ENCODE results near the gene ZMYM4. TPM values are rescaled to one million over a fixed set of nuclear protein-coding genes. Genes with fewer than 3 reads are reported as not detected.
"Not testable (repeated sequence)": the region's sequence is repeated elsewhere in the genome, so short reads cannot be mapped to it uniquely, and the experiment has no call there.

ZMYM4 gene
- total RNA-seq, 2 donors from 2014 or later: 20.2 to 21.1 TPM

GRCh38 chr1:35379317-35380000 lies 111.0 kb downstream of the ZMYM4 start:
- no peak overlapping the region for H3K27ac ChIP-seq
- H3K9me3 ChIP-seq: no peaks in the 10 kb centered on the region
- no peaks in the 10 kb centered on the region for H3K4me1 ChIP-seq
- DNase-seq (ENCODE audit: low spot score): no peak
- TF ChIP-seq CTCF (IDR thresholded peaks at IDR 0.05): no peak
- no peaks in the 10 kb centered on the region for H3K27me3 ChIP-seq
- no peaks in the 10 kb centered on the region for H3K36me3 ChIP-seq
- H3K4me3 ChIP-seq: no peak overlapping the region

GRCh38 chr1:35380111-35380510 lies 111.6 kb downstream of the ZMYM4 start:
- not testable (repeated sequence) for H3K4me1 ChIP-seq; H3K27ac ChIP-seq; DNase-seq (ENCODE audit: low spot score); H3K9me3 ChIP-seq; H3K27me3 ChIP-seq; H3K4me3 ChIP-seq; H3K36me3 ChIP-seq

- Histone ChIP-seq H3K27me3 (no peaks in the 10 kb centered on the region), H3K4me1 (no peaks in the 10 kb centered on the region), H3K4me3 (no peak overlapping the region), H3K27ac (no peak overlapping the region), H3K9me3 (no peaks in the 10 kb centered on the region), H3K36me3 (peaks cover 8% of the 10 kb centered on the region)
- DNase-seq (ENCODE audit: low spot score): no peak
- no peak for TF ChIP-seq CTCF (IDR thresholded peaks at IDR 0.05)
Measured at GRCh38 chr1:35382107-35382506, 113.6 kb downstream of the ZMYM4 start.

GRCh38 chr1:35386290-35386689 lies 117.8 kb downstream of the ZMYM4 start:
- Histone ChIP-seq H3K4me3 (no peak overlapping the region), H3K4me1 (no peaks in the 10 kb centered on the region), H3K36me3 (peaks cover 32% of the 10 kb centered on the region), H3K27ac (no peak overlapping the region), H3K9me3 (no peaks in the 10 kb centered on the region), H3K27me3 (no peaks in the 10 kb centered on the region)
- TF ChIP-seq CTCF (IDR thresholded peaks at IDR 0.05): no peak
- no peak for DNase-seq (ENCODE audit: low spot score)

- DNase-seq (ENCODE audit: low spot score): no peak
- H3K4me3 ChIP-seq: no peak overlapping the region
- no peaks in the 10 kb centered on the region for H3K4me1 ChIP-seq
- peaks cover 32% of the 10 kb centered on the region for H3K36me3 ChIP-seq
- TF ChIP-seq CTCF (IDR thresholded peaks at IDR 0.05): no peak
- H3K27ac ChIP-seq: no peak overlapping the region
- no peaks in the 10 kb centered on the region for H3K9me3 ChIP-seq
- H3K27me3 ChIP-seq: no peaks in the 10 kb centered on the region
Measured at GRCh38 chr1:35386959-35387358, 118.5 kb downstream of the ZMYM4 start.

- Histone ChIP-seq H3K27me3 (no peaks in the 10 kb centered on the region), H3K9me3 (no peaks in the 10 kb centered on the region), H3K36me3 (peaks cover 61% of the 10 kb centered on the region), H3K27ac (no peak overlapping the region), H3K4me3 (no peak overlapping the region), H3K4me1 (no peaks in the 10 kb centered on the region)
- TF ChIP-seq CTCF (IDR thresholded peaks at IDR 0.05): no peak
- DNase-seq (ENCODE audit: low spot score): no peak
Measured at GRCh38 chr1:35390600-35391494, 122.3 kb downstream of the ZMYM4 start.

Data from right atrium auricular region (tissue), 2 donors.